GM18526 (cell line): ENCODE measurements around the gene SYT5.

Experiments
- POLR2A ChIP-seq: IDR thresholded peaks from 3 replicates; pipeline ENCODE4 v1.6.1; 2011; ENCODE audit not compliant: insufficient read length; ENCODE audit errors: extremely low read depth

SYT5 gene

GRCh38 chr19:55209693-55210472, 29.8 kb upstream of the SYT5 start:
- TF ChIP-seq POLR2A = no peak

- no peak for TF ChIP-seq POLR2A
These were observed 29.0 kb upstream of the SYT5 start, which contains the start of gene PTPRH for GRCh38 chr19:55208880-55209692. TSS of gene PTPRH (minus strand) at chr19:55209501. CDS start at chr19:55209433, 68 bp downstream.

GRCh38 chr19:55206664-55207500, 26.8 kb upstream of the SYT5 start:
- no peak for TF ChIP-seq POLR2A

GRCh38 chr19:55199620-55200204, 19.6 kb upstream of the SYT5 start:
- TF ChIP-seq POLR2A = no peak

- TF ChIP-seq POLR2A = no peak
These were observed 18.6 kb upstream of the SYT5 start for GRCh38 chr19:55198651-55199050.

- TF ChIP-seq POLR2A = no peak
These were observed 17.4 kb upstream of the SYT5 start for GRCh38 chr19:55197528-55197927.

- no peak for TF ChIP-seq POLR2A
These were observed 16.7 kb upstream of the SYT5 start for GRCh38 chr19:55196803-55197202.

GRCh38 chr19:55193481-55193880, 13.4 kb upstream of the SYT5 start:
- no peak for TF ChIP-seq POLR2A

GRCh38 chr19:55189403-55189835, 9.3 kb upstream of the SYT5 start:
- no peak for TF ChIP-seq POLR2A

- no peak for TF ChIP-seq POLR2A
These were observed 8.5 kb upstream of the SYT5 start for GRCh38 chr19:55188625-55189024.

- no peak for TF ChIP-seq POLR2A
These were observed 6.0 kb upstream of the SYT5 start for GRCh38 chr19:55186080-55186479.

- no peak for TF ChIP-seq POLR2A
These were observed 1.7 kb upstream of the SYT5 start for GRCh38 chr19:55181740-55182139.

GRCh38 chr19:55178781-55179599, 1.1 kb downstream of the SYT5 start:
- no peak for TF ChIP-seq POLR2A

- no peak for TF ChIP-seq POLR2A
These were observed 4.0 kb downstream of the SYT5 start for GRCh38 chr19:55176076-55176475.
